ENCODE data around the gene ADAM12.

Gene ADAM12

GRCh38 chr10:126400641-126401040 is 12.4 kb upstream of the ADAM12 start:
- CTCF ChIA-PET = interaction anchor here (0.6 to 0.7 kb wide), 2 partner anchors 161 to 348 kb away, joined by 3 to 4 read pairs; no protein-coding TSS in a partner anchor
- H3K4me3 ChIP-seq (ENCODE audit: low read depth, low read length) = no peak overlapping the region
- H3K36me3 ChIP-seq (ENCODE audit: control insufficient read depth in 2 of 2, insufficient read depth in 1 of 2, low read length in 2 of 2) = no peaks in the 10 kb centered on the region
- peaks cover 5% of the 10 kb centered on the region; the same call in 1 of the 2 replicates for H3K4me1 ChIP-seq (ENCODE audit: control insufficient read depth, insufficient read depth, low read length)
- POLR2A ChIA-PET = no interaction called here
- H3K9me3 ChIP-seq (ENCODE audit: control insufficient read depth, insufficient read depth, low read depth, low read length) = no peaks in the 10 kb centered on the region
- TF ChIP-seq ZBTB1 (tag by site-specific recombination; IDR thresholded peaks at IDR 0.05) = no peak
- no peak for TF ChIP-seq ZNF121 (tag by site-specific recombination; IDR thresholded peaks at IDR 0.05)
- TF ChIP-seq ZNF558 (tag by site-specific recombination; IDR thresholded peaks at IDR 0.05) = no peak
- no peak for TF ChIP-seq ZNF280D (tag by site-specific recombination; IDR thresholded peaks at IDR 0.05)
- TF ChIP-seq ZNF398 (tag by site-specific recombination; IDR thresholded peaks at IDR 0.05) = no peak
- TF ChIP-seq ZNF776 (tag by site-specific recombination; IDR thresholded peaks at IDR 0.05; ENCODE audit: borderline replicate concordance) = no peak
- no peak for TF ChIP-seq ZSCAN23 (tag by site-specific recombination; IDR thresholded peaks at IDR 0.05)
- TF ChIP-seq CTCF (tag by site-specific recombination; IDR thresholded peaks at IDR 0.05) = no peak
- no peak for TF ChIP-seq ZNF140 (tag by site-specific recombination; IDR thresholded peaks at IDR 0.05)
- no peak for TF ChIP-seq ZBTB26 (tag by site-specific recombination; optimal IDR thresholded peaks at IDR 0.05)
- TF ChIP-seq ZXDB (tag by site-specific recombination; IDR thresholded peaks at IDR 0.05) = no peak
- TF ChIP-seq ZNF707 (tag by site-specific recombination; IDR thresholded peaks at IDR 0.05) = no peak
- no peak for TF ChIP-seq BCL11B (tag by site-specific recombination; IDR thresholded peaks at IDR 0.05; ENCODE audit: low read depth)
- TF ChIP-seq ZNF664 (tag by site-specific recombination; IDR thresholded peaks at IDR 0.05) = no peak
- no peak for TF ChIP-seq ZNF202 (tag by site-specific recombination; IDR thresholded peaks at IDR 0.05; ENCODE audit: borderline replicate concordance)
- TF ChIP-seq PBX3 (CRISPR knock-in tag; IDR thresholded peaks at IDR 0.05) = no peak
- TF ChIP-seq ZNF223 (tag by site-specific recombination; IDR thresholded peaks at IDR 0.05) = no peak
- no peak for TF ChIP-seq ZNF354C (tag by site-specific recombination; IDR thresholded peaks at IDR 0.05; ENCODE audit: borderline replicate concordance, low read depth)
- no peak for TF ChIP-seq KLF7 (tag by site-specific recombination; IDR thresholded peaks at IDR 0.05; ENCODE audit: borderline replicate concordance)
- H3K27ac ChIP-seq (ENCODE audit: extremely low read depth, low read depth, low read length) = no peak overlapping the region
